Gastroesophageal sphincter (tissue), 3 donors: ENCODE results near the gene CDH23.

Experiments
- POLR2A ChIP-seq, 2 donors: fragments of 450-650 bp; IDR thresholded peaks; one replicate each; pipeline ENCODE4 v1.6.1; 2017; ENCODE audit warnings: antibody characterized with exemption in 2 of 2, mild to moderate bottlenecking in 2 of 2, moderate library complexity in 1 of 2
- POLR2AphosphoS5 ChIP-seq: sonication (generic); formaldehyde crosslinking; IDR thresholded peaks from one replicate; pipeline ENCODE4 v1.6.1; 2017; ENCODE audit warnings: antibody characterized with exemption
- TF ChIP-seq, protein P1 (sequence below), 4 experiments: fragments of 200-600 bp in 2 of 4; fragments of 450-650 bp in 2 of 4; sonication (generic) in 1 of 4; IDR thresholded peaks; one replicate each; pipeline ENCODE4 v1.5.1; 2017 to 2019; ENCODE audit warnings: antibody characterized with exemption in 4 of 4, mild to moderate bottlenecking in 2 of 4, moderate library complexity in 2 of 4

DNA sequence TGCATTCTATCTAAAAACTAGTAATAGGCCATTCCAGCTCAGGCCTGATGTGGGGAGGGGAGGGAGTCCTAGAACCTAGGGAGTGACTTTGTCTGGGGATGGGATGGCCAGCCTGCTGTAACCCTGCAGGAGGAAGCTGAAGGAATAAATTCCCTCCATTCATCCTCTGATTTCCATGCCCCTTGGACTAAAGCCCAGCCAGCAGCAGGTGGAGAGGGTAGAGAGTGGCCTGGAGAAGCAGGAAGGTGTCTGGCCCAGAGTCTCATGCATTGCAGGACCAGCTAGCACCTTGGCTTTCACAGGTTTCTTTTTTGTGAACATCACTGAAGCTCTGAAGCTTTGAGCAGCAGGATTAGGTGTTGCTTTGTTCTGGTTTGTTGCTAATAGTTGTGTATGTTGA, 32.8 kb upstream of the CDH23 start:
- TF ChIP-seq POLR2AphosphoS5 = no peak
- no peak for TF ChIP-seq POLR2A (IDR thresholded peaks at IDR 0.05)
- TF ChIP-seq, protein P1, sequence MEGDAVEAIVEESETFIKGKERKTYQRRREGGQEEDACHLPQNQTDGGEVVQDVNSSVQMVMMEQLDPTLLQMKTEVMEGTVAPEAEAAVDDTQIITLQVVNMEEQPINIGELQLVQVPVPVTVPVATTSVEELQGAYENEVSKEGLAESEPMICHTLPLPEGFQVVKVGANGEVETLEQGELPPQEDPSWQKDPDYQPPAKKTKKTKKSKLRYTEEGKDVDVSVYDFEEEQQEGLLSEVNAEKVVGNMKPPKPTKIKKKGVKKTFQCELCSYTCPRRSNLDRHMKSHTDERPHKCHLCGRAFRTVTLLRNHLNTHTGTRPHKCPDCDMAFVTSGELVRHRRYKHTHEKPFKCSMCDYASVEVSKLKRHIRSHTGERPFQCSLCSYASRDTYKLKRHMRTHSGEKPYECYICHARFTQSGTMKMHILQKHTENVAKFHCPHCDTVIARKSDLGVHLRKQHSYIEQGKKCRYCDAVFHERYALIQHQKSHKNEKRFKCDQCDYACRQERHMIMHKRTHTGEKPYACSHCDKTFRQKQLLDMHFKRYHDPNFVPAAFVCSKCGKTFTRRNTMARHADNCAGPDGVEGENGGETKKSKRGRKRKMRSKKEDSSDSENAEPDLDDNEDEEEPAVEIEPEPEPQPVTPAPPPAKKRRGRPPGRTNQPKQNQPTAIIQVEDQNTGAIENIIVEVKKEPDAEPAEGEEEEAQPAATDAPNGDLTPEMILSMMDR (IDR thresholded peaks at IDR 0.05) = no peak
